K562 (cell line): ENCODE data around the gene SLC38A1. TPM values are rescaled to one million over a fixed set of nuclear protein-coding genes. Genes with fewer than 3 reads are reported as not detected.
"Not testable (repeated sequence)": the region's sequence is repeated elsewhere in the genome, so short reads cannot be mapped to it uniquely, and the experiment has no call there.

ENCODE experiments used
- ATAC-seq: fragments of 200-7000 bp; cut with Tn5 transposase; 3 replicates; pipeline ENCODE4 v1.9.1; 2020; ENCODE audit warnings: moderate library complexity
- BruUV-seq: library from RNA; stranded (reverse); fragments of 400-500 nt; replicated peaks from 2 replicates; lab custom pipeline; 2021; lab: Mats Ljungman, UMichigan
- CTCF ChIA-PET: fragments of 300-600 bp; formaldehyde crosslinking; extraction: SDS; loops from one replicate; lab custom pipeline; 2021; ENCODE audit warnings: low intra/inter-chr PET ratio; lab: Yijun Ruan, JAX
- POLR2A ChIA-PET: fragments of 300-600, 350-650 bp; sonication (Branson Sonifier 250); formaldehyde crosslinking; extraction: SDS; loops from one replicate; lab custom pipeline; 2021; ENCODE audit warnings: antibody characterized with exemption, inconsistent platforms; lab: Yijun Ruan, JAX
- DNase-seq, 4 experiments: peaks; one replicate each; pipeline versions ENCODE4 v3.0.0 to v3.0.0-alpha.2; 2011 to 2018; ENCODE audit warnings: low spot score in 3 of 4, mixed read lengths in 3 of 4; ENCODE audit errors: extremely low read depth in 1 of 4
- FAIRE-seq: peaks from 2 replicates; lab custom pipeline; 2011; peaks lifted over from hg19 to GRCh38; lab: Jason Lieb, UNC
- H2AFZ ChIP-seq: 2 replicates; pipeline ENCODE4 v1.6.0; 2011; ENCODE audit warnings: low read depth, low read length, control low read depth, inconsistent platforms
- H3K27ac ChIP-seq: fragments of 200-600 bp; 3 replicates; pipeline ENCODE4 v1.8.0; 2011; ENCODE audit warnings: low read depth, mild to moderate bottlenecking, control low read depth, inconsistent platforms, low read length, moderate library complexity, mixed read lengths; ENCODE audit errors: extremely low read depth
- H3K27me3 ChIP-seq, 2 experiments: fragments of 300-600 bp in 1 of 2; 2 replicates in 1 of 2; 3 replicates in 1 of 2; pipeline versions ENCODE4 v1.6.0 to v1.8.0; 2011; ENCODE audit warnings: inconsistent platforms in 2 of 2, low read length in 2 of 2, mild to moderate bottlenecking in 1 of 2, mixed read lengths in 1 of 2, moderate library complexity in 1 of 2; ENCODE audit not compliant: control insufficient read depth in 2 of 2, insufficient read depth in 2 of 2
- H3K36me3 ChIP-seq: fragments of 300-600 bp; 3 replicates; pipeline ENCODE4 v1.8.0; 2011; ENCODE audit warnings: mild to moderate bottlenecking, low read length, inconsistent platforms; ENCODE audit not compliant: control insufficient read depth, insufficient read depth
- H3K4me1 ChIP-seq, 2 experiments: fragments of 200-600 bp in 1 of 2; replicated peaks in 1 of 2; 2 replicates in 1 of 2; 3 replicates in 1 of 2; pipeline versions ENCODE4 v1.5.1 to v1.8.0; 2011; ENCODE audit warnings: inconsistent platforms in 2 of 2, low read length in 2 of 2, mild to moderate bottlenecking in 1 of 2, mixed read lengths in 1 of 2, moderate library complexity in 1 of 2; ENCODE audit not compliant: control insufficient read depth in 2 of 2, insufficient read depth in 2 of 2
- H3K4me2 ChIP-seq: 2 replicates; pipeline ENCODE4 v1.6.1; 2011; ENCODE audit warnings: low read length, control low read depth, inconsistent platforms, mixed read lengths; ENCODE audit not compliant: insufficient read depth
- H3K4me3 ChIP-seq: fragments of 200-600 bp; sonication (generic), shearing (Covaris generic); 2 replicates; pipeline ENCODE4 v1.5.1; 2016; ENCODE audit warnings: control low read depth, inconsistent platforms
- H3K79me2 ChIP-seq: fragments of 200-600 bp; 3 replicates; pipeline ENCODE4 v1.8.0; 2011; ENCODE audit warnings: low read length, inconsistent platforms; ENCODE audit not compliant: control insufficient read depth, insufficient read depth
- H3K9ac ChIP-seq, 2 experiments: 2 replicates each; pipeline versions ENCODE4 v1.6.0 to v1.6.1; 2011; ENCODE audit warnings: low read depth in 2 of 2, low read length in 2 of 2, control low read depth in 1 of 2, inconsistent platforms in 1 of 2, mild to moderate bottlenecking in 1 of 2, mixed read lengths in 1 of 2; ENCODE audit not compliant: insufficient read depth in 1 of 2
- H3K9me1 ChIP-seq: one replicate; pipeline ENCODE4 v1.6.0; 2011; ENCODE audit warnings: inconsistent platforms, mild to moderate bottlenecking, low read length, moderate library complexity; ENCODE audit not compliant: control insufficient read depth, insufficient read depth
- H3K9me3 ChIP-seq: replicated peaks from 2 replicates; pipeline ENCODE4 v1.5.1; 2011; ENCODE audit warnings: low read depth, low read length, inconsistent platforms; ENCODE audit not compliant: control insufficient read depth, insufficient read depth
- H4K20me1 ChIP-seq: replicated peaks from 2 replicates; pipeline ENCODE4 v1.6.1; 2011; ENCODE audit warnings: low read length, inconsistent platforms, mixed read lengths; ENCODE audit not compliant: control insufficient read depth, insufficient read depth
- PREB ChIP-seq: sonication (generic); formaldehyde crosslinking; IDR thresholded peaks from 2 replicates; pipeline ENCODE4 v1.8.1; 2023; ENCODE audit warnings: mild to moderate bottlenecking, missing genetic modification reagents
- RAD21 ChIP-seq, 2 experiments: fragments of 250-450 bp in 1 of 2; fragments of 450-650 bp in 1 of 2; sonication (Bioruptor Pico) in 1 of 2; formaldehyde crosslinking in 1 of 2; IDR thresholded peaks in 1 of 2; conservative IDR thresholded peaks in 1 of 2; 2 replicates each; pipeline versions ENCODE4 v1.4.0 to v1.8.0; 2020 to 2022; ENCODE audit warnings: mild to moderate bottlenecking in 2 of 2, moderate library complexity in 1 of 2
- TRIM24 ChIP-seq, 2 experiments: fragments of 450-650 bp; IDR thresholded peaks; 2 replicates each; pipeline ENCODE4 v1.6.1; 2016
- ZNF431 ChIP-seq: sonication (generic); formaldehyde crosslinking; IDR thresholded peaks from 2 replicates; pipeline ENCODE4 v1.8.0; 2022; ENCODE audit warnings: mild to moderate bottlenecking, missing genetic modification reagents
- WGBS: fragments of 100-300 bp; shearing (Covaris generic); methylation state at CpG from one replicate; pipeline ENCODE4 v1.1.6; 2016; ENCODE audit warnings: low coverage, mixed read lengths; ENCODE audit not compliant: insufficient coverage; ENCODE audit errors: missing lambda C conversion rate; 5-methylcytosine and 5-hydroxymethylcytosine counted together
- in situ Hi-C: fragments of 300-500 bp; cut with MboI; formaldehyde crosslinking; loops from 4 replicates; pipeline ENCODE4 v1.15.0; 2018; ENCODE audit warnings: inconsistent platforms, mixed read lengths
- intact Hi-C: fragments of 100-400 bp; cut with micrococcal nuclease; formaldehyde crosslinking; loops from 2 replicates; pipeline ENCODE4 v1.14.2; 2022
- polyA plus RNA-seq, 8 experiments: library from polyadenylated mRNA; depleted of rRNA in 4 of 8; stranded (reverse) in 5 of 8; unstranded in 3 of 8; fragments of >200 nt; fragmentation: Nextera tagmentation in 2 of 8; fragmentation: Illumina TruSeq in 1 of 8; extraction: Ambion mirVana in 2 of 8; extraction: Trizol in 1 of 8; gene quantifications; 2 replicates each; pipeline versions ENCODE4 v1.2.1 to v1.2.3, GENCODE V29; 2011 to 2014; ENCODE audit warnings: inconsistent platforms in 1 of 8, missing spikeins in 1 of 8
- total RNA-seq, 7 experiments: library from RNA; depleted of rRNA in 6 of 7; stranded (reverse); fragments of >200 nt in 6 of 7; fragmentation: Illumina TruSeq in 2 of 7; extraction: Trizol in 2 of 7; gene quantifications; 2 replicates each; pipeline versions ENCODE4 v1.2.1 to v1.2.3, GENCODE V29; 2011 to 2021; ENCODE audit warnings: low replicate concordance in 1 of 7
- TF ChIP-seq, protein P1 (sequence below), 2 experiments: fragments of 250-450 bp in 1 of 2; fragments of 450-650 bp in 1 of 2; sonication (Bioruptor Pico) in 1 of 2; IDR thresholded peaks; 2 replicates each; pipeline versions ENCODE4 v1.6.1 to v1.8.0; 2016 to 2021; ENCODE audit warnings: mild to moderate bottlenecking in 2 of 2, moderate library complexity in 2 of 2, missing compliant biosample characterization in 1 of 2, missing genetic modification characterization in 1 of 2

The SLC38A1 gene
- total and polyA plus RNA-seq, 9 of the 15 experiments (the other 6 are each of a cell fraction or from before 2014, with no cell fraction given): 51.9 to 112 (median 75.0) TPM

GRCh38 chr12:46292754-46293402 lies 24.0 kb upstream of the SLC38A1 start (continued):
- TF ChIP-seq PREB (CRISPR knock-in tag) (no peak), RAD21 (CRISPR knock-in tag; conservative IDR thresholded peaks at IDR 0.05 in 1 of 2, IDR thresholded peaks at IDR 0.05 in 1 of 2) (peak in 1 of 2 experiments; percentile 30; a peak in 2 of 4 replicates)
- TF ChIP-seq, protein P1, sequence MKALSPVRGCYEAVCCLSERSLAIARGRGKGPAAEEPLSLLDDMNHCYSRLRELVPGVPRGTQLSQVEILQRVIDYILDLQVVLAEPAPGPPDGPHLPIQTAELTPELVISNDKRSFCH (CRISPR knock-in tag; IDR thresholded peaks at IDR 0.05): no peak
- TF ChIP-seq, protein P1 (tag; IDR thresholded peaks at IDR 0.05): no peak

DNA sequence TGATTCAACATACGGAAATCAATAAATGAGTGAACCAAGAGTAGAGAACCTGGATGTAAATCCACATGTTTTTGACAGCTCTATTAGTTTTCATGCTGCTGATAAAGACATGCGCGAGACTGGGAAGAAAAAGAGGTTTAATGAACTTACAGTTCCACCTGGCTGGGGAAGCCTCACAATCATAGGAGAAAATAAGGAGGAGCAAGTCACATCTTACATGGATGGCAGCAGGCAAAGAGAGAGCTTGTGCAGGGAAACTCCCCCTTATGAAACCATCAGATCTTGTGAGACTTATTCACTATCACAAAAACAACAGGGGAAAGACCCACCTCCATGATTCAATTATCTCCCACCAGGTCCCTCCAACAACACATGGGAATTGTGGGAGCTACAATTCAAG lies 23.1 kb upstream of the SLC38A1 start:
- BruUV-seq, FAIRE-seq, H3K9ac ChIP-seq, ATAC-seq, H3K9me1 ChIP-seq, H3K27ac ChIP-seq, intact Hi-C loops, in situ Hi-C loops, H3K36me3 ChIP-seq, H3K4me1 ChIP-seq, H4K20me1 ChIP-seq, H3K9me3 ChIP-seq, H3K79me2 ChIP-seq, H3K4me3 ChIP-seq, CTCF ChIA-PET, DNase-seq, H3K4me2 ChIP-seq, POLR2A ChIA-PET, H2AFZ ChIP-seq: not testable (repeated sequence)
- TF ChIP-seq ZNF431 (CRISPR knock-in tag): peak; percentile 95
- TF ChIP-seq TRIM24 (IDR thresholded peaks at IDR 0.05): peak in 1 of 2 experiments; percentile 15; a peak in 1 of 4 replicates
- H3K27me3 ChIP-seq: peaks cover 0 to 10% of the 10 kb centered on the region in 2 experiments; a peak in 1 of 5 replicates
- WGBS: 5% methylated on average over 3 of the region's 3 CpGs
